ENCODE data around the gene PANX2. TPM values are rescaled to one million over a fixed set of nuclear protein-coding genes. Genes with fewer than 3 reads are reported as not detected.

PANX2 gene
- total and polyA plus RNA-seq, 2 of the 13 experiments (the other 11 are each of a cell fraction or from before 2014, with no cell fraction given), result 0.15 to 1.1 TPM

GRCh38 chr22:50146439-50147238, 23.9 kb upstream of the PANX2 start (continued):
- TF ChIP-seq THRA (CRISPR knock-in tag; IDR thresholded peaks at IDR 0.05; ENCODE audit: borderline replicate concordance) (peak; percentile 62; the same call in 1 of the 2 replicates), NR2F2 (IDR thresholded peaks at IDR 0.05; ENCODE audit: borderline replicate concordance, low read depth) (peak; percentile 86), LCORL (IDR thresholded peaks at IDR 0.05) (0 out of 2 replicates have a peak, but pooled peaks have one; percentile 32), LCORL (CRISPR knock-in tag; IDR thresholded peaks at IDR 0.05) (peak; percentile 92), GZF1 (CRISPR knock-in tag; IDR thresholded peaks at IDR 0.05) (no peak), ZBTB37 (CRISPR knock-in tag; IDR thresholded peaks at IDR 0.05) (no peak), KIAA2018 (CRISPR knock-in tag; IDR thresholded peaks at IDR 0.05; ENCODE audit: borderline replicate concordance) (no peak), SSRP1 (CRISPR knock-in tag; IDR thresholded peaks at IDR 0.05) (0 out of 2 replicates have a peak, but pooled peaks have one; percentile 61), AHDC1 (CRISPR knock-in tag; IDR thresholded peaks at IDR 0.05; ENCODE audit: borderline replicate concordance) (no peak), KLF6 (CRISPR knock-in tag; IDR thresholded peaks at IDR 0.05) (no peak), ZNF225 (CRISPR knock-in tag; IDR thresholded peaks at IDR 0.05) (no peak), POLR2G (IDR thresholded peaks at IDR 0.05; ENCODE audit: low read depth, low read length) (peak; percentile 42; the same call in 1 of the 2 replicates)

Measured in HepG2 (cell line).